Stimulated activated CD8-positive, alpha-beta memory T cell treated with anti-CD3 and anti-CD28 coated beads, Interleukin-4, amount 100 ng/mL, for 48 hours (primary cell): ENCODE measurements around the gene PEX5L.
"Not testable (repeated sequence)": the region's sequence is repeated elsewhere in the genome, so short reads cannot be mapped to it uniquely, and the experiment has no call there.

Source experiments
- DNase-seq: peaks from one replicate; pipeline ENCODE4 v3.0.0-alpha.2; 2020

PEX5L gene

GRCh38 chr3:180008318-180008717 is 28.4 kb downstream of the PEX5L start:
- DNase-seq: not testable (repeated sequence)

GRCh38 chr3:180004542-180004941 is 32.2 kb downstream of the PEX5L start:
- DNase-seq: no peak

GRCh38 chr3:180002006-180002405 is 34.7 kb downstream of the PEX5L start:
- no peak for DNase-seq

- no peak for DNase-seq
These were observed 36.2 kb downstream of the PEX5L start for GRCh38 chr3:180000500-180000899.

GRCh38 chr3:179995406-179995805 is 41.3 kb downstream of the PEX5L start:
- no peak for DNase-seq

- no peak for DNase-seq
These were observed 44.9 kb downstream of the PEX5L start for GRCh38 chr3:179991883-179992282.

GRCh38 chr3:179991104-179991503 is 45.6 kb downstream of the PEX5L start:
- DNase-seq: no peak

GRCh38 chr3:179981646-179982045 is 55.1 kb downstream of the PEX5L start:
- DNase-seq: no peak

GRCh38 chr3:179977356-179977755 is 59.4 kb downstream of the PEX5L start:
- no peak for DNase-seq

GRCh38 chr3:179973931-179974361 is 62.8 kb downstream of the PEX5L start:
- no peak for DNase-seq

- DNase-seq: no peak
These were observed 63.8 kb downstream of the PEX5L start for GRCh38 chr3:179972881-179973423.

GRCh38 chr3:179971280-179971679 is 65.5 kb downstream of the PEX5L start:
- no peak for DNase-seq

- DNase-seq: no peak
These were observed 66.0 kb downstream of the PEX5L start for GRCh38 chr3:179970746-179971145.

GRCh38 chr3:179969525-179969924 is 67.2 kb downstream of the PEX5L start:
- DNase-seq: no peak

GRCh38 chr3:179967622-179968021 is 69.1 kb downstream of the PEX5L start:
- no peak for DNase-seq

GRCh38 chr3:179964890-179965289 is 71.8 kb downstream of the PEX5L start:
- DNase-seq: no peak

GRCh38 chr3:179962629-179963387 is 73.9 kb downstream of the PEX5L start:
- no peak for DNase-seq

GRCh38 chr3:179961703-179962078 is 75.0 kb downstream of the PEX5L start:
- no peak for DNase-seq

- no peak for DNase-seq
These were observed 75.5 kb downstream of the PEX5L start for GRCh38 chr3:179961071-179961702.

- no peak for DNase-seq
These were observed 78.0 kb downstream of the PEX5L start for GRCh38 chr3:179958759-179959158.

- DNase-seq: no peak
These were observed 78.6 kb downstream of the PEX5L start for GRCh38 chr3:179958143-179958542.

GRCh38 chr3:179957264-179957845 is 79.4 kb downstream of the PEX5L start:
- no peak for DNase-seq

GRCh38 chr3:179956416-179956830 is 80.3 kb downstream of the PEX5L start:
- no peak for DNase-seq

GRCh38 chr3:179955809-179956208 is 80.9 kb downstream of the PEX5L start:
- no peak for DNase-seq
